Progenitor cell of endocrine pancreas (in vitro differentiated cells): Measurements from ENCODE around the gene CEP63. TPM values are rescaled to one million over a fixed set of nuclear protein-coding genes. Genes with fewer than 3 reads are reported as not detected.

Experiments
- DNase-seq: peaks from one replicate; pipeline ENCODE4 v3.0.0; 2021; ENCODE audit warnings: low spot score; ENCODE audit not compliant: unreplicated experiment
- H3K27ac Mint-ChIP-seq: 2 replicates; pipeline ENCODE4 v1.8.0; 2021; ENCODE audit warnings: mild to moderate bottlenecking, moderate library complexity, mixed read lengths
- H3K27me3 Mint-ChIP-seq: 2 replicates; pipeline ENCODE4 v1.8.0; 2021; ENCODE audit warnings: mixed read lengths
- H3K36me3 Mint-ChIP-seq: 2 replicates; pipeline ENCODE4 v1.8.0; 2022; ENCODE audit warnings: mixed read lengths; ENCODE audit not compliant: insufficient read depth
- H3K4me1 Mint-ChIP-seq: 2 replicates; pipeline ENCODE4 v1.8.0; 2021; ENCODE audit warnings: low read depth, mixed read lengths
- H3K4me3 Mint-ChIP-seq: 2 replicates; pipeline ENCODE4 v1.8.0; 2021; ENCODE audit warnings: low read depth, mild to moderate bottlenecking, moderate library complexity, mixed read lengths
- H3K9me3 Mint-ChIP-seq: 2 replicates; pipeline ENCODE4 v1.8.0; 2021; ENCODE audit warnings: low read depth, mixed read lengths
- CTCF ChIP-seq: fragments of 200-600 bp; sonication (generic); IDR thresholded peaks from one replicate; pipeline ENCODE4 v1.5.0; 2021; ENCODE audit warnings: antibody characterized with exemption, mild to moderate bottlenecking; ENCODE audit not compliant: unreplicated experiment
- total RNA-seq: library from RNA; stranded (reverse); gene quantifications from 2 replicates; pipeline ENCODE4 v1.2.1, GENCODE V29; 2021

The CEP63 gene
- total RNA-seq, 1 donor from 2014 or later: 25.7 TPM

- no peaks in the 10 kb centered on the region for H3K9me3 Mint-ChIP-seq
- DNase-seq: no peak
- no peak overlapping the region for H3K4me3 Mint-ChIP-seq
- H3K36me3 Mint-ChIP-seq: peaks cover 7% of the 10 kb centered on the region
- H3K4me1 Mint-ChIP-seq: no peaks in the 10 kb centered on the region
- no peak for TF ChIP-seq CTCF
- H3K27ac Mint-ChIP-seq: no peak overlapping the region
- no peaks in the 10 kb centered on the region for H3K27me3 Mint-ChIP-seq
Measured at GRCh38 chr3:134533493-134533892, 47.6 kb downstream of the CEP63 start.

- Mint-ChIP-seq H3K4me1 (no peaks in the 10 kb centered on the region), H3K36me3 (peaks cover 7% of the 10 kb centered on the region), H3K27ac (no peak overlapping the region), H3K9me3 (no peaks in the 10 kb centered on the region), H3K4me3 (no peak overlapping the region), H3K27me3 (no peaks in the 10 kb centered on the region)
- TF ChIP-seq CTCF: no peak
- DNase-seq: no peak
Measured at GRCh38 chr3:134535186-134535970, 49.5 kb downstream of the CEP63 start.

GRCh38 chr3:134536781-134537180 lies 50.9 kb downstream of the CEP63 start:
- H3K27ac Mint-ChIP-seq: no peak overlapping the region

GRCh38 chr3:134542287-134542958 lies 56.6 kb downstream of the CEP63 start:
- Mint-ChIP-seq H3K9me3 (no peaks in the 10 kb centered on the region), H3K36me3 (peaks cover 8% of the 10 kb centered on the region), H3K27ac (no peak overlapping the region), H3K27me3 (no peaks in the 10 kb centered on the region), H3K4me3 (no peak overlapping the region), H3K4me1 (no peaks in the 10 kb centered on the region)
- no peak for TF ChIP-seq CTCF
- no peak for DNase-seq

More at GRCh38 chr3:134536781-134537180, 50.9 kb downstream of the CEP63 start:
- Mint-ChIP-seq H3K4me1 (no peaks in the 10 kb centered on the region), H3K27me3 (no peaks in the 10 kb centered on the region), H3K4me3 (no peak overlapping the region), H3K36me3 (peaks cover 7% of the 10 kb centered on the region), H3K9me3 (no peaks in the 10 kb centered on the region)
- DNase-seq: no peak
- no peak for TF ChIP-seq CTCF

GRCh38 chr3:134543113-134543512 lies 57.3 kb downstream of the CEP63 start:
- DNase-seq: no peak
- Mint-ChIP-seq H3K4me1 (no peaks in the 10 kb centered on the region), H3K9me3 (no peaks in the 10 kb centered on the region), H3K4me3 (no peak overlapping the region), H3K36me3 (peaks cover 6% of the 10 kb centered on the region), H3K27ac (no peak overlapping the region), H3K27me3 (no peaks in the 10 kb centered on the region)
- TF ChIP-seq CTCF: no peak
